Calu3 (cell line): Measurements from ENCODE around the gene CEMIP. TPM values are rescaled to one million over a fixed set of nuclear protein-coding genes. Genes with fewer than 3 reads are reported as not detected.

Experiments used
- BruUV-seq: library from RNA; stranded (reverse); fragments of 400-500 nt; replicated peaks from 2 replicates; lab custom pipeline; 2021; lab: Mats Ljungman, UMichigan
- CTCF ChIA-PET: fragments of 300-600 bp; sonication (Branson Sonifier 250); formaldehyde crosslinking; loops from one replicate; lab custom pipeline; 2022; ENCODE audit warnings: antibody characterized with exemption; lab: Charles Lee
- DNase-seq: peaks from one replicate; pipeline ENCODE4 v3.0.0; 2022
- H3K27ac Mint-ChIP-seq: one replicate; pipeline ENCODE4 v1.8.0; 2022; ENCODE audit warnings: mixed read lengths; ENCODE audit not compliant: unreplicated experiment
- H3K27me3 Mint-ChIP-seq: one replicate; pipeline ENCODE4 v1.8.0; 2022; ENCODE audit warnings: mixed read lengths; ENCODE audit not compliant: unreplicated experiment
- H3K36me3 Mint-ChIP-seq: one replicate; pipeline ENCODE4 v1.8.0; 2022; ENCODE audit warnings: mild to moderate bottlenecking, moderate library complexity, mixed read lengths; ENCODE audit not compliant: insufficient read depth, unreplicated experiment
- H3K4me1 Mint-ChIP-seq: one replicate; pipeline ENCODE4 v1.8.0; 2022; ENCODE audit warnings: mild to moderate bottlenecking, low read depth, mixed read lengths; ENCODE audit not compliant: unreplicated experiment
- H3K4me3 Mint-ChIP-seq: one replicate; pipeline ENCODE4 v1.8.0; 2022; ENCODE audit warnings: mild to moderate bottlenecking, low read depth, moderate library complexity, mixed read lengths; ENCODE audit not compliant: unreplicated experiment
- H3K9me3 Mint-ChIP-seq: one replicate; pipeline ENCODE4 v1.8.0; 2022; ENCODE audit warnings: low read depth, mixed read lengths; ENCODE audit not compliant: unreplicated experiment
- CTCF ChIP-seq: fragments of 200-600 bp; IDR thresholded peaks from one replicate; pipeline ENCODE4 v1.8.0; 2022; ENCODE audit warnings: antibody characterized with exemption; ENCODE audit not compliant: unreplicated experiment
- intact Hi-C: fragments of 100-400 bp; cut with micrococcal nuclease; formaldehyde crosslinking; loops from one replicate; pipeline ENCODE4 v1.10.0; 2022; ENCODE audit not compliant: unreplicated experiment
- total RNA-seq: library from RNA; stranded (reverse); gene quantifications from 2 replicates; pipeline ENCODE4 v1.2.3, GENCODE V29; 2022

Gene CEMIP
- total RNA-seq, 1 experiment from 2014 or later, result 1.8 TPM

DNA sequence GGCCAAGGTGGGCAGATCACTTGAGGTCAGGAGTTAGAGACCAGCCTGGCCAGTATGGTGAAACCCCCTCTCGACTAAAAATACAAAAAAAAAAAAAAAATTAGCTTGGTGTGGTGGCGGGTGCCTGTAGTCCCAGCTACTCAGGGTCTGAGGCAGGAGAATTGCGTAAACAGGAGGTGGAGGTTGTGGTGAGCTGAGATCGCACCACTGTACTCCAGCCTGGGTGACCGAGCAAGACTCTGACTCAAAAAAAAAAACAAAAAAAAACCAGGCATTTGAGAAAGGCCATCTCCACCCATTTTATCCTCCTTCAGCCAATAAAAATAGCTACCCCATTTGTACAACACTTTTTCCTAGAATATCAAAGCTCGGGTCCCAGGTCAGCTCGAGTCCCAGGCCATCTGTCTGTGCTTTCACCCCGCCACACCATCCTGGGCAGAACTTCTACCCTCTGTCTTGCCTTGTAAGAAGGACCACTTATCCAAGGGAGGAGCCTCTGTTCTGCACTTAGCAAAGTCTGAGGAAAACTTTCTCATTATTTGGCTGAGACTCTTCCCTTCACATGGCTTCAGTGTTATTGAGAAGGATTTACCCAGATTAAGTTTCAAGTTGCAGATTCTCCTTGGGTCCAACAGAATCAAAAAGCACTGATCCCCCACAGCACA, 111.3 kb downstream of the CEMIP start:
- DNase-seq, result no peak
- Mint-ChIP-seq H3K4me1 (peaks cover 14% of the 10 kb centered on the region), H3K36me3 (no peaks in the 10 kb centered on the region), H3K27me3 (no peaks in the 10 kb centered on the region), H3K9me3 (no peaks in the 10 kb centered on the region), H3K27ac (no peak overlapping the region), H3K4me3 (no peak overlapping the region)
- TF ChIP-seq CTCF, result no peak
- CTCF ChIA-PET, result interaction anchor here (0.7 kb wide), 2 partner anchors 47 to 104 kb away, joined by 3 read pairs; no protein-coding TSS in a partner anchor
- intact Hi-C loops, result no loop called here
- no TSS peak for BruUV-seq

DNA sequence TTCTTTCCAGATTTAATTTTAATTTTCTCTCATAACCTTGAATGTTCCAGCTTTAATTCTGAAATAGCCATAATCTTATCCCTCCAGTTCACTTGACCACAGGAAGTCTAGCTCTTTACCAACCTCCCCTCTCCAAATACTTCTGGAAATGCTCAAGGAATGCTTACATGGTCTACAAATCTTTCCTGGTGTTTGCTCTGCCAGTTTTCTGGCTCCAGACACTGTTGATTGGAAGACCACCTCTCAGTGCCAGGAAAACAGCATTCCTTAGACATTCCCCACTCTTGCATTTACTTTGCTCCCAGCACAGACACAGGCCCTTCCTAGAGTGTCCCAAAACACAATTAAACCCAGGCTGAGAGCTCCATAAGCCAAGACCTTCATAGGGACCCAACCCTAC, 111.8 kb downstream of the CEMIP start:
- no peak for TF ChIP-seq CTCF
- Mint-ChIP-seq H3K36me3 (no peaks in the 10 kb centered on the region), H3K27ac (no peak overlapping the region), H3K4me1 (peaks cover 9% of the 10 kb centered on the region), H3K27me3 (no peaks in the 10 kb centered on the region), H3K4me3 (no peak overlapping the region), H3K9me3 (no peaks in the 10 kb centered on the region)
- no peak for DNase-seq
- BruUV-seq, result no TSS peak
- intact Hi-C loops, result no loop called here
- CTCF ChIA-PET, result interaction anchor here (0.7 kb wide), 1 partner anchor 48 kb away, joined by 3 read pairs; no protein-coding TSS in a partner anchor

GRCh38 chr15:80892414-80892813, 113.2 kb downstream of the CEMIP start:
- CTCF ChIA-PET, result interaction anchor here (0.6 kb wide), 1 partner anchor 503 kb away, joined by 3 read pairs; no protein-coding TSS in a partner anchor
- no peak for TF ChIP-seq CTCF
- no peak overlapping the region for H3K27ac Mint-ChIP-seq
- no peaks in the 10 kb centered on the region for H3K36me3 Mint-ChIP-seq
- H3K27me3 Mint-ChIP-seq, result no peaks in the 10 kb centered on the region
- peaks cover 3% of the 10 kb centered on the region for H3K9me3 Mint-ChIP-seq
- no peak for DNase-seq
- intact Hi-C loops, result no loop called here
- no peak overlapping the region for H3K4me3 Mint-ChIP-seq
- no TSS peak for BruUV-seq
- H3K4me1 Mint-ChIP-seq, result peaks cover under 1% of the 10 kb centered on the region

DNA sequence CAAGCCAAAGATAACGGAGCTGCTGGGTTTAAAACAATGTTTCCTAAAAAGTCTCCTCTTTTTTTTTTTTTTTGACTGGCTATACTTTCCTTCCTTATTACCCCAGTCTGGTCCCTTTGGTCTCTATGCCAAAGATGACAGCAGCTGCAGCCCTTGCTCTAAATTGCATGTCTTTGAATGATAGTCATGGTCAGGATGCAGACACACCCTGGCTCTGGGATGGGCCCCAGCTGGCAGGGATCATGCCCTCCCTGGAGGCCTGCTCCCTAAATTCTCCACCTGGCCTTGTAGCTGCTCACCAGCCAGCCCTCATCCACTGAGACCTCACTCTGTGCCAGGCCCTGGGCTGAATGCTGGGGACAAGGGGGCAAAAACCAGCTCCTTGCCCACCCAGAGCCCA, 114.6 kb downstream of the CEMIP start:
- no peak for TF ChIP-seq CTCF
- CTCF ChIA-PET, result no interaction called here
- H3K27ac Mint-ChIP-seq, result no peak overlapping the region
- intact Hi-C loops, result no loop called here
- no peak overlapping the region for H3K4me3 Mint-ChIP-seq
- BruUV-seq, result no TSS peak
- peaks cover 12% of the 10 kb centered on the region for H3K4me1 Mint-ChIP-seq
- no peaks in the 10 kb centered on the region for H3K36me3 Mint-ChIP-seq
- peaks cover 3% of the 10 kb centered on the region for H3K9me3 Mint-ChIP-seq
- no peaks in the 10 kb centered on the region for H3K27me3 Mint-ChIP-seq
- DNase-seq, result no peak
